Activated naive CD8-positive, alpha-beta T cell treated with anti-CD3 and anti-CD28 coated beads, Interleukin-2, amount 50 U/mL, for 16 hours (primary cell): ENCODE results near the gene LMO4.
A peak's percentile ranks its signal among the peaks of the same experiment; 100 is the strongest.

Experiments used
- DNase-seq: peaks from one replicate; pipeline ENCODE4 v3.0.0-alpha.2; 2020; ENCODE audit warnings: low read depth, low spot score

LMO4 gene, protein sequence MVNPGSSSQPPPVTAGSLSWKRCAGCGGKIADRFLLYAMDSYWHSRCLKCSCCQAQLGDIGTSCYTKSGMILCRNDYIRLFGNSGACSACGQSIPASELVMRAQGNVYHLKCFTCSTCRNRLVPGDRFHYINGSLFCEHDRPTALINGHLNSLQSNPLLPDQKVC

GRCh38 chr1:87328272-87329050 is at the start of gene LMO4:
LMO4 (plus strand) TSS chr1:87328880; CDS start chr1:87332016, 3,136 bp downstream.
- peak; percentile 72 for DNase-seq

GRCh38 chr1:87279536-87279875 is 49.2 kb upstream of the LMO4 start:
- no peak for DNase-seq

DNA sequence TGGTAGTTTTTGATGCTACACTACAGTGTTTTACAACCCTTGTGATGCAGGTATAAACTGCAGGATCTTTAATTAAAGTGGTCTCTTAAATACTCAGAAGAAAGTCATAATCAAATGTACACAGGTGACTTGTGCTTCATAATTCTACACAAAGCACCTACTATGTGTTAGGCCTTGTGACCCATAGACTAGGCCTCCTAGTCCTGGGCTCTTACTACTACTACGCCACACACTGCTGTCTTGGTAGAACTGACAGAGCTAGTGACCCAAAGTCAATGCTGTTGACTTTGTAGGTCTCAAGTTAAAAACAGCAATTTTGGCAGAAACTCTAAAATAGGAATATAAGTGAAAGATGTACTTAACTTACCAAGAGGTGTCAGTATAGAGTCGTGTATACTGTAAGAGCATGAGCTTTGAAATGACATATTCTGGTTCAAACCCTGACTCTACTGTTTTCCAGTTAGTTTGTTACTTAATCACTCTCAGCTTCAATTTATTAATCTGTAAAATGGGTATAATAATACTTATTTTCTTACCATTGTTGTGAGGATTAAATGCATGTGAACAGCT is 48.6 kb upstream of the LMO4 start:
- no peak for DNase-seq

DNA sequence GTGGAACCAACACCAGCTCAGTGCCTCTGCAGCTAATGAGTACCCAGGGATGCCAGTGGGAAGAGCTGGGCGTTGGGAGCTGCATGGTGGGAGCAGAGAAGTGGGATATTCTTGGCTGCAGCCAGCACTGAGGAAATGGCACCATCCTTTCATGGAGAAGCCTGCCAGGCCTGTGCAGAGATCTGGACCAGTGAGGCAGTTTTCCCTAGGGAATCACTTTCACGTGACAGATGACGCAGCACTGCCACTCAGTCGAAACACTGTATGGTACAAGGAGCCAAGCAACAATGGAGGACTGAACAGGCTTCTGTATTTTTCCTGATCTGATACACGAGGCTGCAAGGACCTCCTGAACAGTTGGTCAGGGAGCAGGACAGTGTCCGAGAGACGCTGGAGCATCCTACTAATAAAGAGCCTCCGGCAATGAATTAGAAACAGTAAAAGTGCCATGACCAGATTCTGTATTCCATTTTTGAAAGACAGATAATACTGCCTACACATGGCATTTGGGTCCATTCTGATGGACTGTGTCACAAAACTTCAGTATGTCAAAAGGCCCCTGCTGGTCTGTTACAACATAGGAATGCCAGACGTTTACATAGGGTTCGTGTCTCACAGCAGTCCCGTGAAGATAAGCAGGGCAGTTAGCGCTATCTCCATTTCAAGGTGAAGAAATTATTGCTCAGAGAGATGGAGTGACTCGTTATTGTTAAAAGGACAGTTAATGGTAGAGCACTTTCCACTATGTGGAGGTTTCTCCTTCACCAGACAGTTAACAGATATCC is 44.0 kb upstream of the LMO4 start:
- no peak for DNase-seq

- DNase-seq: no peak
These were observed 37.6 kb upstream of the LMO4 start for GRCh38 chr1:87291107-87291506.

GRCh38 chr1:87292684-87293493 is 35.8 kb upstream of the LMO4 start:
- DNase-seq: peak; percentile 34

DNA sequence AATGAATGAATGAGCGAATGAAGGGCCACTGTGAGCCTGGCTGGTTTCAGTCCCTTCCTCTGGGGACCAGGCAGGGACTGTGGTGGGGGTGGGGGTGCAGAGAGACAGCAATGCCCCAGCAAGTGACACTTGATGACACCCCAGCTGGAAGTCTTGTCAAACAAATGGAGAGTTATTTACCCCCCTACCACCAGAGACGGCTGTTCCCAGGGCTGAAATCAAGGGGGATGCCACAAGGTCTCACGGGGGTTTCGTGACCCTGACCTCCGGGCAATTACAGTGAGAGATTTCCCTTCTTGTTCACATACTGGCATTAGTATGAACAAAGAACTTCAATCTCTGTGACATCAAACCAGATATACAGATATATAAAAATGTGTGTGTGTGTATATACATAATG is 34.0 kb upstream of the LMO4 start:
- DNase-seq: no peak

- no peak for DNase-seq
These were observed 33.1 kb upstream of the LMO4 start for GRCh38 chr1:87295445-87296110.

GRCh38 chr1:87296206-87296605 is 32.5 kb upstream of the LMO4 start:
- DNase-seq: no peak

- no peak for DNase-seq
These were observed 29.0 kb upstream of the LMO4 start for GRCh38 chr1:87299661-87300060.

DNA sequence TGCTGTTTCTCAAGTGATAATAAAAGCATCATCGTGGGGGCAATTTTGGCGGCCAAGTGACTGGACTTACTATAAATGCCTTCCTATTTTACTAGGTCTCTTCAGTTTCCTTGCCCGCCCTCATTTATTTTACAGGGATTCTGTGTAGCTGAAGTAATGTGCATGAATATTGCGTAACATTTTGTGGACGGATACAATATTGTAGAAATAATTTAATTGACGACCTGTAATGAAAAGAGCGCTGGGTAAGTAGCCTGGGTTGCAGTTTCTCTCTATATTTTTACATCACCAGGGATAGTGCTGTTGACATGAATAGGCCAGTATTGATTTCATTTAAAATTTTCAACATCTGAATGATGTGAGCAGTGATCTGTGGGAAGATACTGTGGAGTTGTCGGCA is 28.1 kb upstream of the LMO4 start:
- DNase-seq: no peak

GRCh38 chr1:87305151-87305550 is 23.5 kb upstream of the LMO4 start:
- no peak for DNase-seq

- no peak for DNase-seq
These were observed 22.9 kb upstream of the LMO4 start for GRCh38 chr1:87305762-87306161.

GRCh38 chr1:87307306-87307705 is 21.4 kb upstream of the LMO4 start:
- no peak for DNase-seq

GRCh38 chr1:87307931-87308330 is 20.7 kb upstream of the LMO4 start:
- DNase-seq: no peak

DNA sequence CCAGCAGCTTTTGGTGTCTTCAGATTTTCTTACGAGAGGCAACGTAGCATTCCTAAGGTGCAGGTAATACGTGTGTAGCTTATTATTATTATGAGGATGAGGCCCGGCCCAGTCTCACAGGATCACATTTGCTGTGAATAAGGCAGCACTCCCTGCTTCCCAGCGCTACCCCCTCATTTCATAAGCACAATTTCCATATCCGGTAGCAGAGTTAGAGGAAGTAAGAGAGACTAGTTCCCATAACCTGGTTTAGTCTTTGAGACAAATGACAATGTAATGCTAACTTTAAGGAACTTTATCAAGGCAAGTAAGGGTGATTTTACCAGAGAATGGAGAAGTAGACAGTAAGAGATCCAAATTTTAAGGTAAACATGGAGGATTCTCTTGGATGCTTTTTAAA is 14.6 kb upstream of the LMO4 start:
- no peak for DNase-seq

DNA sequence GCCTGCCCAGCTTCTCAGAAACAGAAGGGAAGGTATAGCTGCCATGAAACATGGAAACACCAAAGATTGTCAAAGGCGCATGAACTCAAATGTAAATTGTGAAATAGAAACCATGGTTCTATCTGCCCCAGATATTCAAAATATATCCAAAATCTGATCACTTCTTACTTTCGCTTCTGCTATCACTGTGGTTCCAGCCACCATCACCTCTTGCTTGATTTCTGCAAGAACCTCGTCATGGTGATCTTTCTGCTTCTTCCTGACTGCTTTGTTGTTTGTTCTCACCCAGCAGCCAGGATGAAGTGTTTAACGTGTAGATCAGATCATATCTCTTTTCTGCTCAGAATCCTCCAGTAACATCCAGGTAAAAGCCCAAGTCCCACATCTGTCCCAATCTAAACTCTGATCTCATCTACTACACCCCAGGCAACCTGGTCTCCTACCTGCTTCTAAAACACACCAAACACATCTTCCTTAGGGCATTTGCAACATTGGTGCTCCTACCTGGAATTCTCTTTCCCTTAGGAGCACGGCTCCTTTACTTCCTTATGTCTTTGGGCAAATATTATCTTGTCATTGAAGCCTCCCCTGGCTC is 10.5 kb upstream of the LMO4 start:
- no peak for DNase-seq

GRCh38 chr1:87318806-87319205 is 9.9 kb upstream of the LMO4 start:
- no peak for DNase-seq

DNA sequence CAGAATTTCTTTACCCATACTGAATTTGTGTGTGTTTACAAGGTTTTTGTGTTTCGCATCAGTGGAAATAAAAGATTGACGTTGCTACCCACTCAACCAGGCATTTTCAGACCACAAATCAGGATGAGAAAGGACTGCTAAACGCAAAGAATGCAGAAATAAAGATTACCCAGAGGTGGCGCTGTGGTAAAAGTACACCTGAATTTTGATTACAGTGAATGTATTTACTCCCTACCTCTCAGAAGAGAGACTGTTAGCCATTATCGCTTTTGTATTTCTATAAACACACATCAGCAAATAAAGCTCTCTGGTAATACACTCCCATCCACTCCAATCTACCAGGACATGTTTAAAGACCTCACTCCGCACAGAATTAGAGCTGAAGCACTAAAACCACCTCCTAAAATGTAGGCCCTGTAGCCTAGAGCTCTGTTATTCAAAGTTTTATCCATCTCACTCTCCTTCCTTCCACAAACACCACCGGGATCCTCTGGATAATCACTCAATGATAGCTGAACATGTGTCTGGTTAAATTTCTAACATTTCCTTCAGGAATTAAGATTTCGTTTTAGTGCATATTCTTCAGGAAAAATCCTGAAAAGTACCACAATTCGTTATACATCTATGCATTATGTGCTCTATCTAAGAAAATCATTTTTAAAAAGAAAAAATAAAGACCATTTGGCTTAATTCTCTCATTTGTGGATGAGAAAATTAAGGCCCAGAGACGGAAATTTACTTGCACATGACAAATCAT is 2.5 kb upstream of the LMO4 start:
- no peak for DNase-seq
